OCI-LY1 (cell line): ENCODE results near the gene TTC27.

Experiments
- H2AFZ ChIP-seq: fragments of 200-600 bp; sonication (generic), shearing (Covaris generic); 2 replicates; pipeline ENCODE4 v1.6.0; 2014; ENCODE audit warnings: antibody characterized with exemption, mild to moderate bottlenecking, low read length
- H3F3A ChIP-seq: fragments of 200-600 bp; sonication (generic), shearing (Covaris generic); 2 replicates; pipeline ENCODE4 v1.6.0; 2014; ENCODE audit warnings: mild to moderate bottlenecking, antibody characterized with exemption, low read length, moderate library complexity; ENCODE audit not compliant: insufficient read depth
- H3K27ac ChIP-seq: fragments of 200-600 bp; sonication (generic); 2 replicates; pipeline ENCODE4 v1.5.1; 2014; ENCODE audit warnings: low read length, mixed run types, mild to moderate bottlenecking, low read depth; ENCODE audit not compliant: poor library complexity, severe bottlenecking
- H3K27me3 ChIP-seq: fragments of 200-600 bp; sonication (generic); 2 replicates; pipeline ENCODE4 v1.6.0; 2014; ENCODE audit warnings: antibody characterized with exemption, mild to moderate bottlenecking, low read length, moderate library complexity; ENCODE audit not compliant: insufficient read depth
- H3K36me3 ChIP-seq: fragments of 200-600 bp; sonication (generic); 2 replicates; pipeline ENCODE4 v1.6.1; 2014; ENCODE audit warnings: mild to moderate bottlenecking, antibody characterized with exemption, low read length, moderate library complexity, mixed read lengths; ENCODE audit not compliant: insufficient read depth
- H3K4me1 ChIP-seq: fragments of 200-600 bp; sonication (generic); 2 replicates; pipeline ENCODE4 v1.5.1; 2014; ENCODE audit warnings: mild to moderate bottlenecking, low read length, moderate library complexity; ENCODE audit not compliant: insufficient read depth, severe bottlenecking
- H3K4me2 ChIP-seq: fragments of 200-600 bp; sonication (generic), shearing (Covaris generic); 2 replicates; pipeline ENCODE4 v1.6.1; 2014; ENCODE audit warnings: low read length
- H3K4me3 ChIP-seq: fragments of 200-600 bp; sonication (generic); 2 replicates; pipeline ENCODE4 v1.5.1; 2014; ENCODE audit warnings: low read length, low read depth, mild to moderate bottlenecking, mixed read lengths; ENCODE audit not compliant: poor library complexity, severe bottlenecking
- H3K79me2 ChIP-seq: fragments of 200-600 bp; shearing (Covaris generic); 2 replicates; pipeline ENCODE4 v1.6.1; 2016; ENCODE audit warnings: mixed run types, low read length, mixed read lengths; ENCODE audit not compliant: insufficient read depth
- H3K9ac ChIP-seq: fragments of 200-600 bp; sonication (generic), shearing (Covaris generic); 2 replicates; pipeline ENCODE4 v1.6.1; 2014; ENCODE audit warnings: mild to moderate bottlenecking, low read length, mixed read lengths
- H3K9me2 ChIP-seq: fragments of 200-600 bp; sonication (generic), shearing (Covaris generic); 2 replicates; pipeline ENCODE4 v1.6.1; 2014; ENCODE audit warnings: low read depth, mild to moderate bottlenecking, low read length, mixed read lengths
- H3K9me3 ChIP-seq: fragments of 200-600 bp; shearing (Covaris generic); 2 replicates; pipeline ENCODE4 v1.6.1; 2014; ENCODE audit warnings: low read length, mixed read lengths
- H4K20me1 ChIP-seq: fragments of 200-600 bp; sonication (generic), shearing (Covaris generic); 2 replicates; pipeline ENCODE4 v1.6.0; 2016; ENCODE audit warnings: mild to moderate bottlenecking, low read length; ENCODE audit not compliant: insufficient read depth
- EZH2 ChIP-seq: fragments of 200-600 bp; sonication (generic), shearing (Covaris generic); IDR thresholded peaks from 2 replicates; pipeline ENCODE4 v1.8.0; 2017; ENCODE audit warnings: borderline replicate concordance, mixed run types, mild to moderate bottlenecking, antibody characterized with exemption, low read length, moderate library complexity, mixed read lengths
- TF ChIP-seq, protein P1 (sequence below): fragments of 200-600 bp; sonication (generic), shearing (Covaris generic); IDR thresholded peaks from 2 replicates; pipeline ENCODE4 v1.5.1; 2017; ENCODE audit warnings: mild to moderate bottlenecking, antibody characterized with exemption, low read length, moderate library complexity, mixed read lengths

The TTC27 gene

DNA sequence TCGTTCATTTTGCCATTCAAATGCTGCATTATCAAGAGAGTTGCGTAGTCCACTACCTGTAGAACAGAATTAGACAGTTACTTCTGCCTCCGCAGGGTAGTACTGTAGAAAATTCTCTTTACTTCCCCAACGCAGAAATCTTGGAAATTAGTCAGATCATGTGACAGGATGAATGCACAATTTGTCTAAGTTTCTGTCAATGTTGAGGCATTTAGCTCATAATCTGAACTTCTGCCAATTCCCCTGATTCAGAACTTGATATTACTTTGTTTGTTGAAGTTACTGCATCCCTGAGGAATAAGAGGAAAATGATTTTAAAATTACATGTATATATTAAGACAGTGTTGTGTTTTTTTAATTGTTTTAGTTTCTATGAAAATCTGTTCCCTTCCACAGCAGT is 83.4 kb downstream of the TTC27 start:
- Histone ChIP-seq H3K27me3 (no peaks in the 10 kb centered on the region), H3K4me2 (no peak overlapping the region), H3F3A (no peaks in the 10 kb centered on the region), H2AFZ (no peak overlapping the region), H3K36me3 (peaks cover 12% of the 10 kb centered on the region; the same call in 1 of the 2 replicates), H3K79me2 (no peaks in the 10 kb centered on the region), H3K4me3 (no peak overlapping the region), H3K9me2 (no peaks in the 10 kb centered on the region), H3K4me1 (peaks cover 8% of the 10 kb centered on the region), H3K9me3 (no peaks in the 10 kb centered on the region), H3K27ac (no peak overlapping the region), H3K9ac (no peak overlapping the region), H4K20me1 (no peaks in the 10 kb centered on the region)
- TF ChIP-seq, protein P1, sequence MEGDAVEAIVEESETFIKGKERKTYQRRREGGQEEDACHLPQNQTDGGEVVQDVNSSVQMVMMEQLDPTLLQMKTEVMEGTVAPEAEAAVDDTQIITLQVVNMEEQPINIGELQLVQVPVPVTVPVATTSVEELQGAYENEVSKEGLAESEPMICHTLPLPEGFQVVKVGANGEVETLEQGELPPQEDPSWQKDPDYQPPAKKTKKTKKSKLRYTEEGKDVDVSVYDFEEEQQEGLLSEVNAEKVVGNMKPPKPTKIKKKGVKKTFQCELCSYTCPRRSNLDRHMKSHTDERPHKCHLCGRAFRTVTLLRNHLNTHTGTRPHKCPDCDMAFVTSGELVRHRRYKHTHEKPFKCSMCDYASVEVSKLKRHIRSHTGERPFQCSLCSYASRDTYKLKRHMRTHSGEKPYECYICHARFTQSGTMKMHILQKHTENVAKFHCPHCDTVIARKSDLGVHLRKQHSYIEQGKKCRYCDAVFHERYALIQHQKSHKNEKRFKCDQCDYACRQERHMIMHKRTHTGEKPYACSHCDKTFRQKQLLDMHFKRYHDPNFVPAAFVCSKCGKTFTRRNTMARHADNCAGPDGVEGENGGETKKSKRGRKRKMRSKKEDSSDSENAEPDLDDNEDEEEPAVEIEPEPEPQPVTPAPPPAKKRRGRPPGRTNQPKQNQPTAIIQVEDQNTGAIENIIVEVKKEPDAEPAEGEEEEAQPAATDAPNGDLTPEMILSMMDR: no peak
- no peak for TF ChIP-seq EZH2

DNA sequence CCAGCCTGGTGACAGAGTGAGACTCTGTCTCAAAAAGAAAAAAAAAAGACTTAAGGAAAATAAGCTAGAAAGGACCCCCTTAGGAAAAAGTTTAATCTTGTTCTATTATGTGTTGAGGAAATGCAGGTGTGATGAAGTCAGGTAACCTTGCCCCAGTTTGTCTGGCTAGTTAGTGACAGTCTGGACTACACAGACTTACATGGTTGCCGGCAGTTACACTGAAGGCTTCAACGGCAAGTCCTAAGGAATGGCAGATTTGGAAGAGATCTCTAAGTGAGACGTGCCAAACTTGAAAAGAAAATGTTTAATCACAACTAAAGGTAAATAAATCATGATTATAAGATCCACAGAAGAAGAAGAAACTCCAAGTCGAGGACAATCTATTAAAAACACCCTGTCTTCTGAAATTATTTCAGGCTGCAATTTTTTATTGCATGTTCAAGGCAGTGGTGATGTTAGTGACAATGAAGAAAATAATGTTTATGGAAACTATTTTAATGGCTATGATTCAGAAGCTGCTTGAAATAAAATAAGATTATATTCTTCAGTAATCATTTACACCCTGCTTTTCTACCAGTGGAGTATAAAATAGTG is 84.2 kb downstream of the TTC27 start:
- Histone ChIP-seq H3F3A (no peaks in the 10 kb centered on the region), H3K27me3 (no peaks in the 10 kb centered on the region), H3K4me3 (no peak overlapping the region), H3K4me2 (no peak overlapping the region), H3K4me1 (peaks cover 8% of the 10 kb centered on the region), H3K9ac (no peak overlapping the region), H3K9me2 (no peaks in the 10 kb centered on the region), H3K27ac (no peak overlapping the region), H2AFZ (no peak overlapping the region), H3K9me3 (no peaks in the 10 kb centered on the region), H3K36me3 (peaks cover 12% of the 10 kb centered on the region; the same call in 1 of the 2 replicates), H4K20me1 (no peaks in the 10 kb centered on the region), H3K79me2 (no peaks in the 10 kb centered on the region)
- TF ChIP-seq, protein P1: no peak
- no peak for TF ChIP-seq EZH2

DNA sequence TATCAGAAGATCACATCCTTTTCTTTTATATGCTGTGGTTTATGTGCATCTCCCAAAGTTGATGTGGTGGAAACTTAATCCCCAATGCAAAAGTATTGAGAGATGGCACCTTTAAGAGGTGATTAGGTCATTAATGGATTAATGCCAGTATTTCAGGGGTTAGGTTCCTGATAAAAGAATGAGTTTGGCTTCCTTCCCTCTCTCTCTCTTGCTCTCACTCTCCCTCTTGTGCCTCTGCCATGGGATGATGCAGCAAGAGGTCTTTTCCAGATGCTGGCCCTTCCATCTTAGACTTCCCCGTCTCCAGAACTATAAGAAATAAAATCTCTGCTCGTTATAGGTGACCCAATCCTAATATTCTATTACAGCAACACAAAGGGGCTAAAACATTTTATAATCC is 85.0 kb downstream of the TTC27 start:
- Histone ChIP-seq H2AFZ (no peak overlapping the region), H3K27me3 (no peaks in the 10 kb centered on the region), H3K4me3 (no peak overlapping the region), H3K9ac (no peak overlapping the region), H3K4me1 (peaks cover 8% of the 10 kb centered on the region), H3K9me2 (no peaks in the 10 kb centered on the region), H3F3A (no peaks in the 10 kb centered on the region), H4K20me1 (no peaks in the 10 kb centered on the region), H3K79me2 (no peaks in the 10 kb centered on the region), H3K36me3 (peaks cover 12% of the 10 kb centered on the region; the same call in 1 of the 2 replicates), H3K9me3 (no peaks in the 10 kb centered on the region), H3K4me2 (no peak overlapping the region), H3K27ac (no peak overlapping the region)
- TF ChIP-seq, protein P1: no peak
- no peak for TF ChIP-seq EZH2
